ENCODE measurements around the gene LMO1. TPM values are rescaled to one million over a fixed set of nuclear protein-coding genes. Genes with fewer than 3 reads are reported as not detected.

LMO1 gene
- total and polyA plus RNA-seq, 9 of the 15 experiments (the other 6 are each of a cell fraction or from before 2014, with no cell fraction given): not detected

DNA sequence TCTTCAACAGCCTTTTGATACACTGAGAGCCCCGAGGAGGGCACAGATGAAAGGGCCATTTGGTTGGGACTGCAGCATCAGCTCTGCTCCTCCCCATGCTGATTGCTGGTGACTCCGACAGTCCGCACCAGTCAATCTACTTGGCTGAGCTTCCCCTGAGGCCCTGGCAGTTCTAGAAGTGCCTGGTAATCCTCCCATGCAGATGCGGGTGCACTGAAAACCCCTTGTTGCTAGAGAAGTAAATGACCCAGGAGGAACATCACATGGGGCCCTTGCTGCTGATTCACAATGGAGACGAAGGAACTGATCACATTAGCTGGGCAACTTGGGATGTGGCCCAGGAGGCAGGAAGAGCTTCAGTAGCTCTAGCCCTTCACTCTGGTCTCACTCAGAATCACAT, 59.7 kb downstream of the LMO1 start (continued):
- TF ChIP-seq GTF3C2 (IDR thresholded peaks at IDR 0.05; ENCODE audit: borderline replicate concordance, extremely low read depth, insufficient read length): no peak

DNA sequence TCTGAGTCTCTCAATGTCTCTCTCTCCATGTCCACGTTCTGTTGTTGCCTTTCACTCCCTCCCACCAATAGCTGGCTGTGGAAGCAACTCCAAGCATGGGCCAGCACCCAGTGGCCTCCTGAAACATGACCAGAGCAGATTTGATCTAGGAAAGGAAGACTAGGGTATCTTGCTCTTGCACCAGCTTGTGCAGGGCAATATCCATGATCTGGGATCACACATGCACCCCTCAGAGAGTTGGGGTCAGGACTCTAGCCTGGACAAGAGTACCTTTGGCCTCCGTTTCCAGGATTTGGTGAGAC, 60.3 kb downstream of the LMO1 start:
- Histone ChIP-seq H4K20me1 (replicated peaks; ENCODE audit: control insufficient read depth, insufficient read depth, low read length) (0 out of 2 replicates have a peak, but pooled peaks cover 3% of the 10 kb centered on the region), H3K27me3 (ENCODE audit: control insufficient read depth in 2 of 2, insufficient read depth in 2 of 2, low read length in 2 of 2) (peaks cover 2 to 5% of the 10 kb centered on the region in 2 experiments; a peak in 1 of 5 replicates), H3K79me2 (ENCODE audit: control insufficient read depth, insufficient read depth, low read length) (no peaks in the 10 kb centered on the region), H3K4me3 (no peak overlapping the region), H3K9me1 (ENCODE audit: control insufficient read depth, insufficient read depth, low read length) (no peaks in the 10 kb centered on the region), H3K4me1 (replicated peaks in 1 of 2; ENCODE audit: control insufficient read depth in 2 of 2, insufficient read depth in 2 of 2, low read length in 2 of 2) (peaks cover 20 to 25% of the 10 kb centered on the region in 2 experiments; a peak in 4 of 5 replicates), H3K27ac (ENCODE audit: extremely low read depth, low read depth, low read length) (no peak overlapping the region), H3K4me2 (ENCODE audit: insufficient read depth, low read length) (no peak overlapping the region), H2AFZ (ENCODE audit: low read depth, low read length) (no peak overlapping the region), H3K9ac (ENCODE audit: insufficient read depth in 1 of 2, low read depth in 2 of 2, low read length in 2 of 2) (no peak overlapping the region), H3K36me3 (ENCODE audit: control insufficient read depth, insufficient read depth, low read length) (no peaks in the 10 kb centered on the region), H3K9me3 (replicated peaks; ENCODE audit: control insufficient read depth, insufficient read depth, low read depth, low read length) (no peaks in the 10 kb centered on the region)
- intact Hi-C loops (cut with micrococcal nuclease) (no loop called here), in situ Hi-C loops (cut with MboI) (no loop called here)
- CTCF ChIA-PET (ENCODE audit: low intra/inter-chr PET ratio): no interaction called here
- FAIRE-seq (no peak), DNase-seq (ENCODE audit: extremely low read depth in 1 of 4, low spot score in 3 of 4) (no peak), ATAC-seq (no peak)
- BruUV-seq (replicated peaks): no TSS peak
- POLR2A ChIA-PET: interaction anchor here (0.6 kb wide), 2 partner anchors 30 to 113 kb away, joined by 3 read pairs; no protein-coding TSS in a partner anchor
- WGBS (ENCODE audit: insufficient coverage, low coverage, missing lambda C conversion rate): 22% methylated on average over 2 of the region's 2 CpGs
- no peak for TF ChIP-seq CHD4 (IDR thresholded peaks at IDR 0.05; ENCODE audit: insufficient read depth, insufficient replicate concordance, low read depth, low read length, poor library complexity, severe bottlenecking)
- TF ChIP-seq CLOCK (CRISPR knock-in tag; IDR thresholded peaks at IDR 0.05; ENCODE audit: borderline replicate concordance): no peak
- TF ChIP-seq, protein P1, sequence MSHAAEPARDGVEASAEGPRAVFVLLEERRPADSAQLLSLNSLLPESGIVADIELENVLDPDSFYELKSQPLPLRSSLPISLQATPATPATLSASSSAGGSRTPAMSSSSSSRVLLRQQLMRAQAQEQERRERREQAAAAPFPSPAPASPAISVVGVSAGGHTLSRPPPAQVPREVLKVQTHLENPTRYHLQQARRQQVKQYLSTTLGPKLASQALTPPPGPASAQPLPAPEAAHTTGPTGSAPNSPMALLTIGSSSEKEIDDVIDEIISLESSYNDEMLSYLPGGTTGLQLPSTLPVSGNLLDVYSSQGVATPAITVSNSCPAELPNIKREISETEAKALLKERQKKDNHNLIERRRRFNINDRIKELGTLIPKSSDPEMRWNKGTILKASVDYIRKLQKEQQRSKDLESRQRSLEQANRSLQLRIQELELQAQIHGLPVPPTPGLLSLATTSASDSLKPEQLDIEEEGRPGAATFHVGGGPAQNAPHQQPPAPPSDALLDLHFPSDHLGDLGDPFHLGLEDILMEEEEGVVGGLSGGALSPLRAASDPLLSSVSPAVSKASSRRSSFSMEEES (CRISPR knock-in tag; IDR thresholded peaks at IDR 0.05): no peak
- TF ChIP-seq SMAD2 (IDR thresholded peaks at IDR 0.05; ENCODE audit: low read depth, low read length): no peak
- TF ChIP-seq, protein P2, sequence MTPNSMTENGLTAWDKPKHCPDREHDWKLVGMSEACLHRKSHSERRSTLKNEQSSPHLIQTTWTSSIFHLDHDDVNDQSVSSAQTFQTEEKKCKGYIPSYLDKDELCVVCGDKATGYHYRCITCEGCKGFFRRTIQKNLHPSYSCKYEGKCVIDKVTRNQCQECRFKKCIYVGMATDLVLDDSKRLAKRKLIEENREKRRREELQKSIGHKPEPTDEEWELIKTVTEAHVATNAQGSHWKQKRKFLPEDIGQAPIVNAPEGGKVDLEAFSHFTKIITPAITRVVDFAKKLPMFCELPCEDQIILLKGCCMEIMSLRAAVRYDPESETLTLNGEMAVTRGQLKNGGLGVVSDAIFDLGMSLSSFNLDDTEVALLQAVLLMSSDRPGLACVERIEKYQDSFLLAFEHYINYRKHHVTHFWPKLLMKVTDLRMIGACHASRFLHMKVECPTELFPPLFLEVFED (CRISPR knock-in tag; conservative IDR thresholded peaks at IDR 0.05): no peak
- TF ChIP-seq EWSR1 (IDR thresholded peaks at IDR 0.05; ENCODE audit: borderline replicate concordance, low read depth, partially characterized antibody): no peak
- no peak for TF ChIP-seq HDAC3 (IDR thresholded peaks at IDR 0.05; ENCODE audit: borderline replicate concordance, partially characterized antibody)
- TF ChIP-seq ZNF184 (CRISPR knock-in tag; IDR thresholded peaks at IDR 0.05): no peak
- no peak for TF ChIP-seq MCM7 (IDR thresholded peaks at IDR 0.05)
- TF ChIP-seq, protein P3, sequence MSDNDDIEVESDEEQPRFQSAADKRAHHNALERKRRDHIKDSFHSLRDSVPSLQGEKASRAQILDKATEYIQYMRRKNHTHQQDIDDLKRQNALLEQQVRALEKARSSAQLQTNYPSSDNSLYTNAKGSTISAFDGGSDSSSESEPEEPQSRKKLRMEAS (CRISPR knock-in tag; IDR thresholded peaks at IDR 0.05): no peak
